ENCODE data around the gene ZYX.

DNA sequence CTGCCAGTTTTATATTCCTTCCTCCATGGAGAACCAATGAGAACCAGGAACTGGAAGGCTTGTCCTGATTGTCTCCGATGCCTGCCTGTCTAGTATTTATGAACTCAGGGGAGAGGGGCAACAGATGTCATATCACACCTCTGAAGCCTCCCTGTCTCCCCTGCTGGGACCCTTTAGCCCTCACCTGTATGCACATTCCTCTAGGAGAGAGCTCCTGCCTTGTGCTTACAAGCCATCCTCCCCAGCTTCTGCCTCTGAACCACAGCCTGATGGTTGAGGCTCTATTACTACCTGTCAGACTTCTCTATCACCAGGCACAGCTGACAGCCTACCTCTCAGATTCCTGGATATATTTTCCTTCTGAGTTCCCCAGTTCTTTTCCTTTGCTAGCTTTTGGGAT lies 12.8 kb upstream of the ZYX start:
- TF ChIP-seq, protein P1, sequence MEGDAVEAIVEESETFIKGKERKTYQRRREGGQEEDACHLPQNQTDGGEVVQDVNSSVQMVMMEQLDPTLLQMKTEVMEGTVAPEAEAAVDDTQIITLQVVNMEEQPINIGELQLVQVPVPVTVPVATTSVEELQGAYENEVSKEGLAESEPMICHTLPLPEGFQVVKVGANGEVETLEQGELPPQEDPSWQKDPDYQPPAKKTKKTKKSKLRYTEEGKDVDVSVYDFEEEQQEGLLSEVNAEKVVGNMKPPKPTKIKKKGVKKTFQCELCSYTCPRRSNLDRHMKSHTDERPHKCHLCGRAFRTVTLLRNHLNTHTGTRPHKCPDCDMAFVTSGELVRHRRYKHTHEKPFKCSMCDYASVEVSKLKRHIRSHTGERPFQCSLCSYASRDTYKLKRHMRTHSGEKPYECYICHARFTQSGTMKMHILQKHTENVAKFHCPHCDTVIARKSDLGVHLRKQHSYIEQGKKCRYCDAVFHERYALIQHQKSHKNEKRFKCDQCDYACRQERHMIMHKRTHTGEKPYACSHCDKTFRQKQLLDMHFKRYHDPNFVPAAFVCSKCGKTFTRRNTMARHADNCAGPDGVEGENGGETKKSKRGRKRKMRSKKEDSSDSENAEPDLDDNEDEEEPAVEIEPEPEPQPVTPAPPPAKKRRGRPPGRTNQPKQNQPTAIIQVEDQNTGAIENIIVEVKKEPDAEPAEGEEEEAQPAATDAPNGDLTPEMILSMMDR (IDR thresholded peaks at IDR 0.05; ENCODE audit: insufficient read depth, low read depth, low read length): no peak
- no peak for TF ChIP-seq EZH2 (IDR thresholded peaks at IDR 0.05; ENCODE audit: insufficient read depth, low read length)

Measured in astrocyte (in vitro differentiated cells and primary cell).